Ectodermal cell (in vitro differentiated cells): ENCODE measurements around the gene PUS1.
"Not testable (repeated sequence)": the region's sequence is repeated elsewhere in the genome, so short reads cannot be mapped to it uniquely, and the experiment has no call there.

Source experiments
- H3K27ac ChIP-seq: 2 replicates; pipeline ENCODE4 v1.7.0; 2013; ENCODE audit warnings: mild to moderate bottlenecking, low read depth, low read length; ENCODE audit not compliant: insufficient read depth, poor library complexity, severe bottlenecking
- H3K27me3 ChIP-seq: 2 replicates; pipeline ENCODE4 v1.7.0; 2013; ENCODE audit warnings: mild to moderate bottlenecking, low read length; ENCODE audit not compliant: insufficient read depth, control insufficient read depth, poor library complexity, severe bottlenecking
- H3K36me3 ChIP-seq: one replicate; pipeline ENCODE4 v1.7.0; 2013; ENCODE audit warnings: low read length; ENCODE audit not compliant: control insufficient read depth, insufficient read depth
- H3K4me1 ChIP-seq: one replicate; pipeline ENCODE4 v1.7.0; 2013; ENCODE audit warnings: low read length; ENCODE audit not compliant: control insufficient read depth, insufficient read depth
- H3K4me3 ChIP-seq: 2 replicates; pipeline ENCODE4 v1.7.0; 2013; ENCODE audit warnings: low read depth, low read length, control low read depth; ENCODE audit not compliant: insufficient read depth
- H3K9me3 ChIP-seq: 2 replicates; pipeline ENCODE4 v1.7.0; 2013; ENCODE audit warnings: mild to moderate bottlenecking, low read length, moderate library complexity; ENCODE audit not compliant: control insufficient read depth
- WGBS, 2 experiments: methylation state at CpG; one replicate each; pipeline ENCODE4 v1.1.7; 2013; ENCODE audit warnings: missing lambda C conversion rate in 2 of 2; 5-methylcytosine and 5-hydroxymethylcytosine counted together

The PUS1 gene

GRCh38 chr12:131948713-131949430, 19.8 kb downstream of the PUS1 start:
- H3K36me3 ChIP-seq, H3K27ac ChIP-seq, H3K9me3 ChIP-seq, H3K27me3 ChIP-seq, H3K4me1 ChIP-seq: not testable (repeated sequence)
- WGBS, 2 experiments = 89 to 92% methylated on average over 23 of the region's 23 CpGs
- peak overlapping the region; percentile 40 for H3K4me3 ChIP-seq

GRCh38 chr12:131949431-131950181, 20.5 kb downstream of the PUS1 start, which contains the start of gene EP400:
Gene EP400 (plus strand): TSS chr12:131949942. CDS start chr12:131960620, 10,678 bp downstream.
- Histone ChIP-seq H3K36me3 (peaks cover 3% of the 10 kb centered on the region), H3K4me3 (peak within 1 kb of the TSS; percentile 85), H3K27ac (no peak within 1 kb of the TSS), H3K27me3 (no peaks in the 10 kb centered on the region), H3K4me1 (no peaks in the 10 kb centered on the region), H3K9me3 (no peaks in the 10 kb centered on the region)
- 3% methylated on average over 97 of the region's 97 CpGs for WGBS, 2 experiments

DNA sequence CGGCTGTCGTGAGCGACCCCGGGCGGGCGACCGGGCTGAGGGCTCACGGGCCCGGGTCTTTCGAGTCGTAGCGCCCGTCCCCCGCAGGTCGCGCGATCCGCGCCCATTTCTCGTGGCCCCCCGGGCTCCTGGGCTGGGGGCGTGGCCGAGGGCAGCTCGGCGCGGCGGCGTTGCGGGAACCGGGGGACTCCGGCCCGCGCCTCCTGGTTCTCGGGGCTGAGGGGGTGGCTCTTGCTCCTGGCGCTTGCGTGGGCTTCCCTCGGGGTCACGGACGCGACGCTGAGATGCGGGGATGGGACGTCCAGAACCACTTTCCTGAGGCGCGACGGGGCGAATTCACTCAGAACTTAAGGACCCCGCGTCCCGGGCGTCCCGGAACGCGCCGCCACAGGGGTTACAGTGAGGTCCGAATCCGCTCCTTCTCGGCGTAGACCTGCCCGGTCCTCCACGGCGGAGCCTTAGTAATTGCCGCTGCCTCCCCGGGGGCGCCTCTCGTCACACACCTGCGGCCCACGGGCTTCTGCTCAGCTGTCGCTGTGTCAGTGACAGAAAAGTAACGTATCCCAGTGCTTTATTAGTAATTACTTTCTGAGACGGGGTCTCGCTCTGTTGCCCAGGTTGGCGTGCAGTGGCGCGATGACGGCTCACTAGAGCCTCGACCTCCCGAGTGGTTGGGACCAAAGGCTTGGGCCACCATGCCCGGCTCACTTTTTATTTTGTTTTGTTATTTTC, 21.3 kb downstream of the PUS1 start:
- no peak overlapping the region for H3K27ac ChIP-seq
- peak overlapping the region; percentile 85 for H3K4me3 ChIP-seq
- no peaks in the 10 kb centered on the region for H3K27me3 ChIP-seq
- no peaks in the 10 kb centered on the region for H3K4me1 ChIP-seq
- WGBS, 2 experiments = 3% methylated on average over 79 of the region's 79 CpGs
- H3K9me3 ChIP-seq = no peaks in the 10 kb centered on the region
- no peaks in the 10 kb centered on the region for H3K36me3 ChIP-seq

DNA sequence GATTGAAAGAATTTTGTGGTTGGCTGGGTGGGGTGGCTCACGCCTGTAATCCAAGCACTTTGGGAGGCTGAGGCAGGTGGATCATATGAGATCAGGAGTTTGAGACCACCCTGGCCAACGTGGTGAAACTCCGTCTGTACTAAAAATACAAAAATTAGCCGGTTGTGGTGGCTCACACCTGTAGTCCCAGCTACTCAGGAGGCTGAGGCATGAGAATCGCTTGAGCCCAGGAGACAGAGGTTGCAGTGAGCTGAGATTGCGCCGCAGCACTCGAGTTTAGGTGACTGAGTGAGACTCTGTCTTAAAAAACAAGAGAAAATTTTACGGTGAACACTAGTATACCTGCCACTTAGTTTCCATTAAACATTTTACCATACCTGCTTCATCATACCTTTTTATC, 24.7 kb downstream of the PUS1 start:
- H3K9me3 ChIP-seq, H3K4me3 ChIP-seq, H3K27ac ChIP-seq, H3K27me3 ChIP-seq, H3K4me1 ChIP-seq, H3K36me3 ChIP-seq: not testable (repeated sequence)
- 93 to 94% methylated on average over 9 of the region's 9 CpGs for WGBS, 2 experiments

DNA sequence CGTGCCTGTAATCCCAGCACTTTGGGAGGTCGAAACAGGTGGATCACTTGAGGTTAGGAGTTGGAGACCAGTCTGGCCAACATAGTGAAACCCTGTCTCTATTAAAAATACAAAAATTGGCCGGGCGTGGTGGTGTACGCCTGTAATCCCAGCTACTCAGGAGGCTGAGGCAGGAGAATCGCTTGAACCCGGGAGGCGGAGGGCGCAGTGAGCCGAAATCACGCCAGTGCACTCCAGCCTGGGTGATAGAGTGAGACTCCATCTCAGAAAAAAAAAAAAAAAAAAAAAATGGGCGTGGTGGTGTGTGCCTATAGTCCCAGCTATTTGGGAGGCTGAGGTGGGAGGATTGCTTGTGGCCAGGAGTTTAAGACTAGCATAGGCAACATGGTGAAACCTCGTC, 25.4 kb downstream of the PUS1 start:
- H3K27me3 ChIP-seq, H3K27ac ChIP-seq, H3K9me3 ChIP-seq, H3K36me3 ChIP-seq, H3K4me3 ChIP-seq, H3K4me1 ChIP-seq: not testable (repeated sequence)
- WGBS, 2 experiments = 92 to 95% methylated on average over 13 of the region's 13 CpGs

- Histone ChIP-seq H3K4me3 (no peak overlapping the region), H3K9me3 (no peaks in the 10 kb centered on the region), H3K27me3 (no peaks in the 10 kb centered on the region), H3K4me1 (peaks cover 12% of the 10 kb centered on the region), H3K27ac (no peak overlapping the region), H3K36me3 (peaks cover 6% of the 10 kb centered on the region)
- 94 to 95% methylated on average over 4 of the region's 4 CpGs for WGBS, 2 experiments
Measured at GRCh38 chr12:131959116-131959515, 30.0 kb downstream of the PUS1 start.

- H3K36me3 ChIP-seq = peaks cover 6% of the 10 kb centered on the region
- H3K27me3 ChIP-seq = no peaks in the 10 kb centered on the region
- H3K27ac ChIP-seq = no peak overlapping the region
- no peaks in the 10 kb centered on the region for H3K9me3 ChIP-seq
- peaks cover 12% of the 10 kb centered on the region for H3K4me1 ChIP-seq
- WGBS, 2 experiments = 92 to 94% methylated on average over 16 of the region's 16 CpGs
- no peak overlapping the region for H3K4me3 ChIP-seq
Measured at GRCh38 chr12:131959641-131960589, 30.8 kb downstream of the PUS1 start.

DNA sequence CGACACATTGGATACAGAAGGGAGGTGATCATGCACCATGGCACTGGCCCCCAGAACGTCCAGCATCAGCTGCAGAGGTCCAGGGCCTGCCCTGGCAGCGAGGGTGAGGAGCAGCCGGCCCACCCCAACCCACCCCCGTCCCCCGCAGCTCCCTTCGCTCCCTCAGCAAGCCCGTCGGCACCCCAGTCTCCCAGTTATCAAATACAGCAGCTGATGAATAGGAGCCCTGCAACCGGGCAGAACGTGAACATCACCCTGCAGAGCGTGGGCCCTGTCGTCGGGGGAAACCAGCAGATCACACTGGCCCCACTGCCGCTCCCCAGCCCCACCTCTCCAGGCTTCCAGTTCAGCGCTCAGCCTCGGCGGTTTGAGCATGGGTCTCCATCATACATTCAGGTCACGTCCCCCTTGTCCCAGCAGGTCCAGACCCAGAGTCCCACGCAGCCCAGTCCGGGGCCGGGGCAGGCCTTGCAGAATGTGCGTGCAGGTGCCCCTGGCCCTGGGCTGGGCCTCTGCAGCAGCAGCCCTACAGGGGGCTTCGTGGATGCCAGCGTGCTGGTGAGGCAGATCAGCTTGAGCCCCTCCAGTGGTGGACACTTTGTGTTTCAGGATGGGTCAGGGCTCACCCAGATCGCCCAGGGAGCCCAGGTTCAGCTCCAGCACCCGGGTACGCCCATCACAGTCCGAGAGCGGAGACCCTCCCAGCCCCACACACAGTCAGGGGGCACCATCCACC, 31.7 kb downstream of the PUS1 start:
- H3K36me3 ChIP-seq, H3K27me3 ChIP-seq, H3K9me3 ChIP-seq, H3K4me3 ChIP-seq, H3K27ac ChIP-seq: not testable (repeated sequence)
- 93 to 95% methylated on average over 16 to 19 of the region's 30 CpGs for WGBS, 2 experiments
- peaks cover 12% of the 10 kb centered on the region for H3K4me1 ChIP-seq

DNA sequence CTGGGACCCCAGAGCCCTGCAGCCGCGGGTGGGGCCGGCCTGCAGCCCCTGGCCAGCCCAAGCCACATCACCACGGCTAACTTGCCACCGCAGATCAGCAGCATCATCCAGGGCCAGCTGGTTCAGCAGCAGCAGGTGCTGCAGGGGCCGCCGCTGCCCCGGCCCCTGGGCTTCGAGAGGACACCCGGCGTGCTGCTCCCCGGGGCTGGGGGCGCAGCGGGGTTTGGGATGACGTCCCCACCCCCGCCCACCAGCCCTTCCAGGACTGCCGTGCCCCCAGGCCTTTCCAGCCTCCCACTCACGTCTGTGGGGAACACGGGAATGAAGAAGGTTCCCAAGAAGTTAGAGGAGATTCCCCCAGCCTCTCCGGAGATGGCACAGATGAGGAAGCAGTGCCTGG, 32.3 kb downstream of the PUS1 start:
- H3K27ac ChIP-seq, H3K36me3 ChIP-seq, H3K9me3 ChIP-seq, H3K27me3 ChIP-seq, H3K4me3 ChIP-seq: not testable (repeated sequence)
- peaks cover 12% of the 10 kb centered on the region for H3K4me1 ChIP-seq
- 98 to 100% methylated on average over 5 to 6 of the region's 20 CpGs for WGBS, 2 experiments
